ENCODE measurements around the gene P4HB. TPM values are rescaled to one million over a fixed set of nuclear protein-coding genes. Genes with fewer than 3 reads are reported as not detected.

P4HB gene
- total RNA-seq, 4 donors from 2014 or later = 289 to 508 (median 447) TPM

GRCh38 chr17:81866440-81867169 lies 6.3 kb upstream of the P4HB start:
- no peak for TF ChIP-seq CTCF (IDR thresholded peaks at IDR 0.05; ENCODE audit: low read depth)

DNA sequence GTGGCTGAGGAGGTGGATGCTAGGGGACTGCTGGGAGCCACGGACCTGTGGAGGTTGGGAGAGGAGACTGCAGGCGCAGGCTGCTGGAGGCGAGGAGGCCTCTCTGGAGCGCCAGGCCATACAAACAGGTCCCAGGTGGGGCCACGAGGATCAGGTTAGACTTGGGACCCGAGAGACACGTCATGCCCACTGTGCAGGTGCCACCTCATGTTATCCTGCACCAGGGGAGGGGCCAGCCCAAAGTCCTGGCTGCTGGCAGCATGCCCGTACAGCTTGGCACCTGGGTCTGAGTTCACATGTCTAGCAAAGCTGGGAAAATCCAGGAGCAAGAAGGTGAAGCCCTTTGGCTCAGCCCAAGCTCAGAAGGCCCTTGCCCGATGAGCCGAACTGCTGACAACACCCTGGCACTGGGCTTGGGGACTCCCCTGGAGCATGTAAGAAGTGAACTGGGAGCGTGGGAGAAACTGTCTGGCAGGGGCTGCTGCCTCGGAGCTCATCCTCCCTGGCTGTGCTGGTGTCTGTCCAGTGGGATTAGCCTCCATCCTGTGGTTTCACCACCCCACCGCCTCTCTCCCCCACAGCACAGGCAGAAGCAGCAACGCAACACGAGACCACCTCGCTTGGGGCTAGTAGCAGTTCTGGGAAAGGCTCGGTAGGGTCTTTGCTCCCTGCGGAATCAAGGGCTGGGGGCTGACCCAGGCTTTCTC lies 5.6 kb upstream of the P4HB start:
- TF ChIP-seq CTCF (IDR thresholded peaks at IDR 0.05; ENCODE audit: low read depth) = no peak

- TF ChIP-seq CTCF (IDR thresholded peaks at IDR 0.05; ENCODE audit: low read depth) = no peak
These were observed 5.0 kb upstream of the P4HB start for GRCh38 chr17:81865358-81865732.

- TF ChIP-seq CTCF (IDR thresholded peaks at IDR 0.05; ENCODE audit: low read depth) = no peak
These were observed 3.8 kb upstream of the P4HB start for GRCh38 chr17:81863833-81864768.

- no peak for TF ChIP-seq CTCF (IDR thresholded peaks at IDR 0.05; ENCODE audit: low read depth)
These were observed 2.9 kb upstream of the P4HB start for GRCh38 chr17:81863123-81863675.

DNA sequence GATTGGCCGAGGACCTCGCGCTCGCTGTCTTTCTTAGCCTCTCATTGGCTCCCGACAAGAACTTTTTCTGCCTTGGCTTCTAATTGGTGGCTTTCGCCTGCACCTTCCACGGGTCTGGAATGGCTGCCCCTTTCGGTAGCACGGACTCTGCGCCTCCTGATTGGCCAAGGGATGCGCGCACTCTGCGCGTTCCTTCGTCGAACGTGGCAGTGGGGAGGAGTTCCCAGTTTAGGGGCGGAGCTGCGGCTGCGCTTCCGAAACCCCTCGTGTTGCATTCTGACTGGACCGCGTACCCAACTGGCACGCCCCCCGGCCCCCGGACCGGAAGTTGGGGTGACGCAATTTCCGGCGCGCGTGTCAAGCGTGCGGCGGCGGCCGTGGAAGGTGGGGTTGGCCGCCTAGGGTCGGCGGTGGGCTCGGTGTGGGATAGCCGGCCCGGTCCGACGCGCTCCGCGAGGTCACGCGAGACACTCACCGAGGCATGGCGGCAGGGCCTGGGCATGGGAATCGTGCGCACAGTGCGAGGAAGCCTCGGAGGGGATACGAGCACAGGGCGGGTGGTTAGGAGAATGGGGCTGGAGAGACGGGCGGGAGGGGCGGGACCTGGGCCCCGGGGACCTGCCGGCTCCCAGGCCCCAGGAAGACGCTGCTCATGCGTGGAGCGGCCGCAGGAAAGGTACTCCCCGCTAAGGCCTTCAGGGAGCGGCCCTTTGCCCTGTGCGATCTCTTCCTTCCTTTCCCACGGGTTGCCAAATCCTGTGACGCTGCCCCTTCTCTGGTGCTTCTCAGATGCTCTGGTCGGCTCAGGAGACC lies 627 bp upstream of the P4HB start:
- TF ChIP-seq CTCF (IDR thresholded peaks at IDR 0.05; ENCODE audit: low read depth) = no peak
